ENCODE data around the gene CCBE1.

Gene CCBE1

DNA sequence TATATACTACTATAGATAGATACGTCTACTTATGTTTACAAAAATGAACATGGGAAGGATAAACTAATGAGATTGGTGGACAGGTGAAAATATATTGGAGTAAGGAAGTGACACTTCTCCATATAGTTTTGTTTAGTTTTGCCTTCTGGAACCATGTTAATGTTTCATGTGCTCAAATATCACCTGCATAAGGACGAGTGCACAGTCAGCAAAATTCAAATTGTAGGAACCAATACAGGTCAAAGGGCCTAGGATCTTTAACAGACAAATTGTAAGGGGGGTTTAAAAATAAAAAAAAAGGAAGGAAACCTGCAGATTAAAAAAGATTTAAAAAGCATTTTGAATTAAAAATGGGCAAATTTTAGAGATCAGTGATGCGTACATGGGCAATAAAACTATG is 104.6 kb downstream of the CCBE1 start:
- no peaks in the 10 kb centered on the region for H3K4me1 ChIP-seq (ENCODE audit: control insufficient read depth in 2 of 2, insufficient read depth in 2 of 2, low read length in 2 of 2)
- no peak overlapping the region for H3K9ac ChIP-seq (ENCODE audit: low read depth in 1 of 2, low read length in 2 of 2)
- H3K36me3 ChIP-seq (ENCODE audit: control insufficient read depth in 2 of 2, insufficient read depth in 2 of 2, low read length in 2 of 2), result no peaks in the 10 kb centered on the region
- H3K27me3 ChIP-seq (ENCODE audit: control insufficient read depth in 2 of 2, insufficient read depth in 2 of 2, low read length in 2 of 2), result no peaks in the 10 kb centered on the region
- H3K27ac ChIP-seq (ENCODE audit: low read depth in 2 of 2, low read length in 2 of 2), result no peak overlapping the region
- no peaks in the 10 kb centered on the region for H3K9me3 ChIP-seq (ENCODE audit: control insufficient read depth in 2 of 2, low read length in 2 of 2)
- H3K4me3 ChIP-seq (ENCODE audit: low read length in 2 of 2), result no peak overlapping the region

DNA sequence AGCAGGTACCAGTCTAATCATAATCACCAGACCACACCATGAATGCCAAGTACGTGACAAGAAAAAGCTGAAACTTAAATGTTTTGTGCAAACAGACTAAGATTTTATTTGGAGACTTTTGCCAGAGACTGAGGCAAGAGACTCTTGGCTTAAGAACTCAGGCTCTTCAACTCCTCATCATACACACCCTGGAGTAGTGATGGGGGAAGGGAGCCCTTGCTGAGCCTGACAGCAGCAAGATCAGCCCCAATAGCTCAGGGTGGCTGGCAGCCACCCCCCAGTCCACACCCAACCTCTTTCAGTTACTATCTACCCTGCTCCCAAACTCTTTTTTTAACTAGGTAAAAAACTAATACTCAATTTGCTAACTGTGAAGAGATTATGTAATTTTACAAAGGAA is 114.8 kb downstream of the CCBE1 start:
- no peaks in the 10 kb centered on the region for H3K9me3 ChIP-seq (ENCODE audit: control insufficient read depth in 2 of 2, low read length in 2 of 2)
- no peak overlapping the region for H3K4me3 ChIP-seq (ENCODE audit: low read length in 2 of 2)
- no peaks in the 10 kb centered on the region for H3K27me3 ChIP-seq (ENCODE audit: control insufficient read depth in 2 of 2, insufficient read depth in 2 of 2, low read length in 2 of 2)
- H3K4me1 ChIP-seq (ENCODE audit: control insufficient read depth in 2 of 2, insufficient read depth in 2 of 2, low read length in 2 of 2), result no peaks in the 10 kb centered on the region
- no peak overlapping the region for H3K27ac ChIP-seq (ENCODE audit: low read depth in 2 of 2, low read length in 2 of 2)
- no peaks in the 10 kb centered on the region for H3K36me3 ChIP-seq (ENCODE audit: control insufficient read depth in 2 of 2, insufficient read depth in 2 of 2, low read length in 2 of 2)
- no peak overlapping the region for H3K9ac ChIP-seq (ENCODE audit: low read depth in 1 of 2, low read length in 2 of 2)

DNA sequence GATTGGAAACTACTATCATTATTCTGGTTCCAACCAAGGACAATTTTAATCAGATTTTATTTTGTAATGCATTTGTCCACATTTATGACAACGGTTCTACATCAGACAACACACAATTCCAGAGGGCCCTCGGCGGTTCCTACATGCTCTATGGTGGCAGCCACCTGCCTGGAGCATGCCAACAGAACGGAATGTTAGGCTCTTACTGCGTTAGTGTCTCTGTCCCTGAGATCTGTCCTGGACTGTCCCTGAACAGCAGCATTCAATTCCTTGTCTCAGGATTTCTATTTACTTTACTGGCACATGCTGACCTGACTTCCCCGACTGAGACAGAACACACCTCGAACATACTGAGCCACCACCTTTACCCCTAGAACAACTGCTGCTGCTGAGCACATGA is 117.7 kb downstream of the CCBE1 start:
- H3K27me3 ChIP-seq (ENCODE audit: control insufficient read depth in 2 of 2, insufficient read depth in 2 of 2, low read length in 2 of 2), result no peaks in the 10 kb centered on the region
- H3K4me1 ChIP-seq (ENCODE audit: control insufficient read depth in 2 of 2, insufficient read depth in 2 of 2, low read length in 2 of 2), result no peaks in the 10 kb centered on the region
- no peak overlapping the region for H3K4me3 ChIP-seq (ENCODE audit: low read length in 2 of 2)
- no peaks in the 10 kb centered on the region for H3K9me3 ChIP-seq (ENCODE audit: control insufficient read depth in 2 of 2, low read length in 2 of 2)
- no peak overlapping the region for H3K27ac ChIP-seq (ENCODE audit: low read depth in 2 of 2, low read length in 2 of 2)
- no peaks in the 10 kb centered on the region for H3K36me3 ChIP-seq (ENCODE audit: control insufficient read depth in 2 of 2, insufficient read depth in 2 of 2, low read length in 2 of 2)
- H3K9ac ChIP-seq (ENCODE audit: low read depth in 1 of 2, low read length in 2 of 2), result no peak overlapping the region

DNA sequence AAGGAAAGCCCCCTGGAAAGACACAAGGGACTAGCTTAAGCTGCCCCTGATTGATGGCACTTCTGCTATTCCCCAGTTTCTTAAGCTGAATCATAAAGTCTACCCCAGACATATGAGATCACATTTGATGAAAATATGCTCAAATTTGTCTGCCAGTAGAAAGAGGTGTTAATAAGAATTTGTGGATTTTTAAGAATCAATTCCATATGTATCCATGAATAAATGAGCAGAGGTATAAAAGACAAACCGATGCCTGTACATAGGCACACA is 119.9 kb downstream of the CCBE1 start:
- Histone ChIP-seq H3K4me1 (ENCODE audit: control insufficient read depth in 2 of 2, insufficient read depth in 2 of 2, low read length in 2 of 2) (no peaks in the 10 kb centered on the region), H3K9me3 (ENCODE audit: control insufficient read depth in 2 of 2, low read length in 2 of 2) (no peaks in the 10 kb centered on the region), H3K4me3 (ENCODE audit: low read length in 2 of 2) (no peak overlapping the region), H3K27ac (ENCODE audit: low read depth in 2 of 2, low read length in 2 of 2) (no peak overlapping the region), H3K36me3 (ENCODE audit: control insufficient read depth in 2 of 2, insufficient read depth in 2 of 2, low read length in 2 of 2) (no peaks in the 10 kb centered on the region), H3K9ac (ENCODE audit: low read depth in 1 of 2, low read length in 2 of 2) (no peak overlapping the region), H3K27me3 (ENCODE audit: control insufficient read depth in 2 of 2, insufficient read depth in 2 of 2, low read length in 2 of 2) (no peaks in the 10 kb centered on the region)

- no peaks in the 10 kb centered on the region for H3K27me3 ChIP-seq (ENCODE audit: control insufficient read depth in 2 of 2, insufficient read depth in 2 of 2, low read length in 2 of 2)
- no peaks in the 10 kb centered on the region for H3K36me3 ChIP-seq (ENCODE audit: control insufficient read depth in 2 of 2, insufficient read depth in 2 of 2, low read length in 2 of 2)
- H3K9ac ChIP-seq (ENCODE audit: low read depth in 1 of 2, low read length in 2 of 2), result no peak overlapping the region
- no peak overlapping the region for H3K27ac ChIP-seq (ENCODE audit: low read depth in 2 of 2, low read length in 2 of 2)
- no peaks in the 10 kb centered on the region for H3K9me3 ChIP-seq (ENCODE audit: control insufficient read depth in 2 of 2, low read length in 2 of 2)
- H3K4me1 ChIP-seq (ENCODE audit: control insufficient read depth in 2 of 2, insufficient read depth in 2 of 2, low read length in 2 of 2), result no peaks in the 10 kb centered on the region
- H3K4me3 ChIP-seq (ENCODE audit: low read length in 2 of 2), result no peak overlapping the region
These were observed 120.5 kb downstream of the CCBE1 start for GRCh38 chr18:59576541-59577385.

GRCh38 chr18:59575995-59576394 is 121.2 kb downstream of the CCBE1 start:
- H3K9ac ChIP-seq (ENCODE audit: low read depth in 1 of 2, low read length in 2 of 2), result no peak overlapping the region
- no peak overlapping the region for H3K4me3 ChIP-seq (ENCODE audit: low read length in 2 of 2)
- H3K36me3 ChIP-seq (ENCODE audit: control insufficient read depth in 2 of 2, insufficient read depth in 2 of 2, low read length in 2 of 2), result no peaks in the 10 kb centered on the region
- H3K4me1 ChIP-seq (ENCODE audit: control insufficient read depth in 2 of 2, insufficient read depth in 2 of 2, low read length in 2 of 2), result no peaks in the 10 kb centered on the region
- no peaks in the 10 kb centered on the region for H3K9me3 ChIP-seq (ENCODE audit: control insufficient read depth in 2 of 2, low read length in 2 of 2)
- H3K27me3 ChIP-seq (ENCODE audit: control insufficient read depth in 2 of 2, insufficient read depth in 2 of 2, low read length in 2 of 2), result no peaks in the 10 kb centered on the region
- H3K27ac ChIP-seq (ENCODE audit: low read depth in 2 of 2, low read length in 2 of 2), result no peak overlapping the region

DNA sequence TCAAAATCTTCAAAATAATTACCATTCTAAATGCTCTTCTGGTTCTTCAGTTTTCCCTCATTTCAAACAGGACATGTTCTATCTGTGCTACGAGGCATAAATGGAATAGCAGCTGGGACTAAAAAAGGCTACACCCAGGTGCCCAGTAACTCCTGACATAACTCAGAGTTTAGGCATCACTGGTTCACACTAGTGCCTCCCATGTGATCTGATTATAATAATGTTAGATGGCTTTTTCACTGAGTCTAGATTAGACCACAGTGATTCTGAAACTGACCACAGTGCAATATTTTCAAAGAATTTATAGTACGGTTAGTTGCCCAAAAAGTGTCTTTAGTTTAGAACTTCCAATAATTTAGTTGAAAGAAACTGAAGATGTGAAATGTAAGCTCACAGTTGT is 123.3 kb downstream of the CCBE1 start:
- H3K9ac ChIP-seq (ENCODE audit: low read depth in 1 of 2, low read length in 2 of 2), result no peak overlapping the region
- no peaks in the 10 kb centered on the region for H3K9me3 ChIP-seq (ENCODE audit: control insufficient read depth in 2 of 2, low read length in 2 of 2)
- H3K36me3 ChIP-seq (ENCODE audit: control insufficient read depth in 2 of 2, insufficient read depth in 2 of 2, low read length in 2 of 2), result no peaks in the 10 kb centered on the region
- H3K27me3 ChIP-seq (ENCODE audit: control insufficient read depth in 2 of 2, insufficient read depth in 2 of 2, low read length in 2 of 2), result no peaks in the 10 kb centered on the region
- no peak overlapping the region for H3K27ac ChIP-seq (ENCODE audit: low read depth in 2 of 2, low read length in 2 of 2)
- no peak overlapping the region for H3K4me3 ChIP-seq (ENCODE audit: low read length in 2 of 2)
- H3K4me1 ChIP-seq (ENCODE audit: control insufficient read depth in 2 of 2, insufficient read depth in 2 of 2, low read length in 2 of 2), result no peaks in the 10 kb centered on the region

DNA sequence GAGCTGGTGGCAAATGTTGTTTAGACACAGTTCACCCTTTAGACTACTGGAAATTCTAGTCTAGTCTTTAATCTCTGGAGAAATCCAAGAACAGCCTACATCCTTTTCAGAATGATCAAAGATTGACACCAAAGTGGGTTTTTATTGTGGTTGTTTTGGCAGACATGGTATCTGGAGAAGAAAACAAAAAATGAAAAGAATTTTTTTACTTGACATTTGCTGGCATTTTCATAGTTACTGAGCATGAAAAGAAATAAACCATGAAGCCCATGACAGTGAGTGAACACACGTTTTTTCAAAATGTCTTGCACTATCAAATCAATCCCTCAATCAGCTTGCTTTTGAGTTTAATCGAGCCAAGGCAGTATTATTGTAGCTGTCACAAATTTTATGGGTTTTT is 125.3 kb downstream of the CCBE1 start:
- no peaks in the 10 kb centered on the region for H3K4me1 ChIP-seq (ENCODE audit: control insufficient read depth in 2 of 2, insufficient read depth in 2 of 2, low read length in 2 of 2)
- H3K9ac ChIP-seq (ENCODE audit: low read depth in 1 of 2, low read length in 2 of 2), result no peak overlapping the region
- H3K4me3 ChIP-seq (ENCODE audit: low read length in 2 of 2), result no peak overlapping the region
- no peak overlapping the region for H3K27ac ChIP-seq (ENCODE audit: low read depth in 2 of 2, low read length in 2 of 2)
- H3K27me3 ChIP-seq (ENCODE audit: control insufficient read depth in 2 of 2, insufficient read depth in 2 of 2, low read length in 2 of 2), result no peaks in the 10 kb centered on the region
- no peaks in the 10 kb centered on the region for H3K9me3 ChIP-seq (ENCODE audit: control insufficient read depth in 2 of 2, low read length in 2 of 2)
- H3K36me3 ChIP-seq (ENCODE audit: control insufficient read depth in 2 of 2, insufficient read depth in 2 of 2, low read length in 2 of 2), result no peaks in the 10 kb centered on the region

DNA sequence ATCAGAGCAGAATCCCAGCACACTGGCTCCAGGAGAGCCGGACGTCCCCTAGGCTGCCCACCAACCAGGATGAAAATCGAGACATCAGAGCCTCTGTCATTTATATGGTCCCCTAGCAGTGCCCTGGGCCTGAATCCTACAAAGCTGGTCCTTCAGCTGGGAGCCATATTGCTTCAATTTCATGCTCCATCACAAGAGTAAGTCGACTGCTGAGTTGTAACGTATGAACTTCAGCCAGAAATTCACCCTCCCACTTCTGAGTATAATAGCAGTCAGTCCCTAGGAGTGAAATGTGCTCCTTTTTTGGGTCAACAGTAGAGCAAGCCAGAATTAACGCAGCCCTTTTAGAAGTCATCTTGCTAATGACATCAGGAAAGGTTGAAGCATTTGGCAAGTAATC is 126.4 kb downstream of the CCBE1 start:
- H3K9ac ChIP-seq (ENCODE audit: low read depth in 1 of 2, low read length in 2 of 2), result no peak overlapping the region
- no peak overlapping the region for H3K27ac ChIP-seq (ENCODE audit: low read depth in 2 of 2, low read length in 2 of 2)

DNA sequence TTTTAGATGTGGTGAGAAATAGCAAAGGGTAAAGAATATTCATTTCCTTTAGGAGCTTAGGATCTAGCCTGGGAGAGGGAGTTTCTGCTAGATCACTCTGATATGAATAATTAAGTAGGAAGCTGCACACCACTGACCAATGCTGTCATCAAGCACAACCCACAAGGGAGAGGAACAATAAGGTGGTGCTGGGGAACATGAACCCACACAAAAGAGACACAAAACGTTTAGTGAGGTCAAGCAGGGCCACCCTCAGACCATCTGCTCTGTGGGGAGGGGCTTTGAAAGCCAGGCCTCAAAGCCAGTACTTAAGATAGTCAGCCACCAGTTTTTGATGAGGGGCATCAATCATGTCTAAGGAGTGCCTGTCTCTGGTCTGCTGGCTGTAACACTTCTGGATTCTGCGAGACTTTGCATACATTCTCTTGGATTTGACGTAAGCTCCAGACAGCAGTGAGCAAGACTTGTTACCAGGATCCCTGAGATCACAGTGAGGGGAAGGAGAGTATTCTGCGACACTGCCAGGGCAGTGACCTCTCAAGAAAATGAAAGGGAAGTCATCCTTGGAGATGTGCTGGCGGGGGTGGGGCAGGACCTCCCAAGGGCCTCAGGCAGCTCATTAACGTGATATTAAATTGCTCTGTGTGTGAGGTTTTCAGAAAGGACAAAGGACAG is 127.0 kb downstream of the CCBE1 start:
- no peak overlapping the region for H3K4me3 ChIP-seq (ENCODE audit: low read length in 2 of 2)
- H3K27ac ChIP-seq (ENCODE audit: low read depth in 2 of 2, low read length in 2 of 2), result no peak overlapping the region
- H3K9ac ChIP-seq (ENCODE audit: low read depth in 1 of 2, low read length in 2 of 2), result no peak overlapping the region
- no peaks in the 10 kb centered on the region for H3K36me3 ChIP-seq (ENCODE audit: control insufficient read depth in 2 of 2, insufficient read depth in 2 of 2, low read length in 2 of 2)
- H3K27me3 ChIP-seq (ENCODE audit: control insufficient read depth in 2 of 2, insufficient read depth in 2 of 2, low read length in 2 of 2), result no peaks in the 10 kb centered on the region
- no peaks in the 10 kb centered on the region for H3K9me3 ChIP-seq (ENCODE audit: control insufficient read depth in 2 of 2, low read length in 2 of 2)
- no peaks in the 10 kb centered on the region for H3K4me1 ChIP-seq (ENCODE audit: control insufficient read depth in 2 of 2, insufficient read depth in 2 of 2, low read length in 2 of 2)

More for the DNA sequence above, 126.4 kb downstream of the CCBE1 start:
- Histone ChIP-seq H3K36me3 (ENCODE audit: control insufficient read depth in 2 of 2, insufficient read depth in 2 of 2, low read length in 2 of 2) (no peaks in the 10 kb centered on the region), H3K4me3 (ENCODE audit: low read length in 2 of 2) (no peak overlapping the region), H3K9me3 (ENCODE audit: control insufficient read depth in 2 of 2, low read length in 2 of 2) (no peaks in the 10 kb centered on the region), H3K4me1 (ENCODE audit: control insufficient read depth in 2 of 2, insufficient read depth in 2 of 2, low read length in 2 of 2) (no peaks in the 10 kb centered on the region), H3K27me3 (ENCODE audit: control insufficient read depth in 2 of 2, insufficient read depth in 2 of 2, low read length in 2 of 2) (no peaks in the 10 kb centered on the region)
